Measurements from ENCODE around the gene GTF2H2C.
"Not testable (repeated sequence)": the region's sequence is repeated elsewhere in the genome, so short reads cannot be mapped to it uniquely, and the experiment has no call there.

DNA sequence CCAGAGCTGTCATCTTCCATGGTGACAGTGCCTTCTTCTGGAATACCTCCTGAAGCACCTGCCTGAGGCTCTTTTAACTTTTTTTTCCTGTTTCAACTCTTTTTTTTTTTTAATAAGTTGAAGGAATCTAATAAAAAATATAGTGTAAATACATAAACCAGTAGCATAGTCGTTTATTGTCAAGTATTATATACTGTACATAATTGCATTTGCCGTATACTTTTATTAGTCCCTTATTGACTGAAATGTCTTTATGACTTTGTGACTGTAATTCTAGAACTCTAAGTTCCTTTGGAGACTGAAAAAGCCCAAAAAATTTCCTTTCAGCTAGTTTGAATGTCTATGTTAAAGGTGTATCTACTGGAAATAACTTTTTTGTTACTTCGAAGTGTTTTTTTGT, 22.1 kb upstream of the GTF2H2C start:
- TF ChIP-seq, protein P1, sequence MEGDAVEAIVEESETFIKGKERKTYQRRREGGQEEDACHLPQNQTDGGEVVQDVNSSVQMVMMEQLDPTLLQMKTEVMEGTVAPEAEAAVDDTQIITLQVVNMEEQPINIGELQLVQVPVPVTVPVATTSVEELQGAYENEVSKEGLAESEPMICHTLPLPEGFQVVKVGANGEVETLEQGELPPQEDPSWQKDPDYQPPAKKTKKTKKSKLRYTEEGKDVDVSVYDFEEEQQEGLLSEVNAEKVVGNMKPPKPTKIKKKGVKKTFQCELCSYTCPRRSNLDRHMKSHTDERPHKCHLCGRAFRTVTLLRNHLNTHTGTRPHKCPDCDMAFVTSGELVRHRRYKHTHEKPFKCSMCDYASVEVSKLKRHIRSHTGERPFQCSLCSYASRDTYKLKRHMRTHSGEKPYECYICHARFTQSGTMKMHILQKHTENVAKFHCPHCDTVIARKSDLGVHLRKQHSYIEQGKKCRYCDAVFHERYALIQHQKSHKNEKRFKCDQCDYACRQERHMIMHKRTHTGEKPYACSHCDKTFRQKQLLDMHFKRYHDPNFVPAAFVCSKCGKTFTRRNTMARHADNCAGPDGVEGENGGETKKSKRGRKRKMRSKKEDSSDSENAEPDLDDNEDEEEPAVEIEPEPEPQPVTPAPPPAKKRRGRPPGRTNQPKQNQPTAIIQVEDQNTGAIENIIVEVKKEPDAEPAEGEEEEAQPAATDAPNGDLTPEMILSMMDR (conservative IDR thresholded peaks at IDR 0.05; ENCODE audit: low read depth, low read length): not testable (repeated sequence)
- TF ChIP-seq EZH2 (IDR thresholded peaks at IDR 0.05; ENCODE audit: borderline replicate concordance, low read depth, low read length, poor library complexity, severe bottlenecking): not testable (repeated sequence)
